ENCODE data around the gene ULK1.

The ULK1 gene

GRCh38 chr12:131900397-131900796, 6.0 kb downstream of the ULK1 start:
- H3K4me3 ChIP-seq (ENCODE audit: low read depth, low read length): no peak overlapping the region
- TF ChIP-seq, protein P1, sequence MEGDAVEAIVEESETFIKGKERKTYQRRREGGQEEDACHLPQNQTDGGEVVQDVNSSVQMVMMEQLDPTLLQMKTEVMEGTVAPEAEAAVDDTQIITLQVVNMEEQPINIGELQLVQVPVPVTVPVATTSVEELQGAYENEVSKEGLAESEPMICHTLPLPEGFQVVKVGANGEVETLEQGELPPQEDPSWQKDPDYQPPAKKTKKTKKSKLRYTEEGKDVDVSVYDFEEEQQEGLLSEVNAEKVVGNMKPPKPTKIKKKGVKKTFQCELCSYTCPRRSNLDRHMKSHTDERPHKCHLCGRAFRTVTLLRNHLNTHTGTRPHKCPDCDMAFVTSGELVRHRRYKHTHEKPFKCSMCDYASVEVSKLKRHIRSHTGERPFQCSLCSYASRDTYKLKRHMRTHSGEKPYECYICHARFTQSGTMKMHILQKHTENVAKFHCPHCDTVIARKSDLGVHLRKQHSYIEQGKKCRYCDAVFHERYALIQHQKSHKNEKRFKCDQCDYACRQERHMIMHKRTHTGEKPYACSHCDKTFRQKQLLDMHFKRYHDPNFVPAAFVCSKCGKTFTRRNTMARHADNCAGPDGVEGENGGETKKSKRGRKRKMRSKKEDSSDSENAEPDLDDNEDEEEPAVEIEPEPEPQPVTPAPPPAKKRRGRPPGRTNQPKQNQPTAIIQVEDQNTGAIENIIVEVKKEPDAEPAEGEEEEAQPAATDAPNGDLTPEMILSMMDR (IDR thresholded peaks at IDR 0.05; ENCODE audit: low read depth, low read length): no peak
- in situ Hi-C loops (cut with HindIII; ENCODE audit: low sequenced_read_pairs): no loop called here
- no peak for DNase-seq (ENCODE audit: low read depth, low spot score)

DNA sequence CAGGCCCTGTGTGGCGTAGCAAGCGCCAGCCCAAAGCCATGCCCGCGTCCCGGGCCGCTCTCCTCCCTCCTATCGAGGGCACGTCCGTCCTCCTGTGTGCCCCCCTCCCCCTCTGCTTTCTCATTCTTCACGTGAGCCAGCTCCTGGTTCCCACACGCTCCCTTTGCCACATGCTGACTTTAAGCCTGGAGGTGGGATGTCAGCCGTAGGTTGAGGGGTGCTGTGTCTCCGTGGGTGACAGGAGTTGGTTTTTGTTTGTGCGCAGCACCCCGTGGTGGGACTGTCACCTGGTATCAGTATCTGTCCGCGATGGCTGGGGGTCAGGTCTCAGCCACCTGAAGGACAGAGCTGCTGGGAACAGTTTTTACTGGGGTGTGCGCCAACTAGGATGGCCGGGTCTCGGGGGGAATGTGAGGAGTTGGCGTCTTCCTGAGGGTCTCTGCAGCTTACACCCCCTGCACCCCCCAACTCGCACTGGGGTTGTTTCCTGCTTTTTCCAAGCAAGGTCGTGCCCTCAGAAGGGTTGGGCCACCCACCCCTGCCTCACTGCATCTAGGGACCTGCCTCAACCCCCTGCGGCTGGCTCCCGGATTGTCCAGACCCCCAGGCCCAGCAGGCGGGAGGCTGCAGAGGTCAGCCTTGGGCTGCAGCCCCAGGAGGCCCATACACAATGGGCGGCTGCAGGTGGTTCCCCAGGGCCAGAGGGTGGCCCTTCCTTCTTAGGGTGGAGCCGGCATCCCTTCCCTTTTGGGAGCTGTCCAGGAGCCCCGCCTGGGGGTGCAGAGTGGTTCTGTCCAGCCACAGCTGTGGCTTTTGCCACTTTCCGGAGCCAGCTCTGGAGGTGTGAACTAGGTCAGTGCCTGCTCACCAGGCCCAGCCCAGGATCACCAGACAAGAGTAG, 7.3 kb downstream of the ULK1 start:
- TF ChIP-seq, protein P1 (IDR thresholded peaks at IDR 0.05; ENCODE audit: low read depth, low read length): no peak
- H3K4me3 ChIP-seq (ENCODE audit: low read depth, low read length): no peak overlapping the region
- in situ Hi-C loops (cut with HindIII; ENCODE audit: low sequenced_read_pairs): no loop called here
- DNase-seq (ENCODE audit: low read depth, low spot score): no peak

DNA sequence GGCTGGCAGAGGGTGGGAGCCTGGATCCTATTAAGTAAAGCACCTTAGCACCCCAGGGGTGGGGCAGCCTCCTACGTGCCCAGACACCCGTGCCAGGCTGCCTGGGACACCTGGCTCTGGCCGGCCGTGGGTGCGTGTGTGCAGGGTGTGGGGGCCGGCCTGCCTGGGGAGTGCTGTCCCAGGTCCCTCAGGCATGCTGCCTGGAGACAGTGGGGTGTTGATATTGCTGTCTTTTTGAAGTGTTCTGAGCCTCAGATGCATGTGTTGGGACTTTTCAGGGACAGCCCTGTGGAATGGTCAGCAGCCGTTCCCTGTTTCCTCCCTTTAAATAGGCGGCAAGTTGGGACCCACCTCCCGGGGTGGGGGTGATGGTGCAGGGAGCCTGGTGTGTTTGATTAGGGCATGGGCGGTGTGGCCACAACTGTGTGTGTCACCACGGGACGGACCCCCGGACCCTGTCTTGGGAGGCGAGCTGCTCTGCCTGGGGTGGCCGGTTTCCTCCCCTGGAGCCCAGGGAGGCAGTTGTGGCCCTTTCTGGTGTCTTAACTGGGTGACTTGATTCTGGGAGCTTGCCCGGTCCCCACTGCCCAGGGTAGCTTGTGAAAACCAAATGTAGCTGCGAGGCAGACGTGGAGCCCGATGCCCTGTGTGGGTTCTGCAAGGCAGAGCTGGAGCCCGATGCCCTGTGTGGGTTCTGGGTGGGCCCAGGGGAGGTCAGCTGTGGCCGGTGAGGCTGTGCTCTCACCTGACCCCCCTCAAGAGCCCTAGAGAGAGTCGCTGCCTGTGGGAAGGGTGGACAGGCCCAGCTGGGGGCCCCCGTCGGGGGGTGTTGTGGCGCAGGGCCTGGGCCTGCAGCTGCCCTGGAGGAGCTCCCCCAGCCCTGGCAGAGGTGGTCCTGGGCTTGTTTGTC, 8.2 kb downstream of the ULK1 start:
- DNase-seq (ENCODE audit: low read depth, low spot score): no peak
- in situ Hi-C loops (cut with HindIII; ENCODE audit: low sequenced_read_pairs): no loop called here
- TF ChIP-seq, protein P1 (IDR thresholded peaks at IDR 0.05; ENCODE audit: low read depth, low read length): no peak
- no peak overlapping the region for H3K4me3 ChIP-seq (ENCODE audit: low read depth, low read length)

- in situ Hi-C loops (cut with HindIII; ENCODE audit: low sequenced_read_pairs): no loop called here
- no peak for DNase-seq (ENCODE audit: low read depth, low spot score)
- TF ChIP-seq, protein P1 (IDR thresholded peaks at IDR 0.05; ENCODE audit: low read depth, low read length): no peak
- no peak overlapping the region for H3K4me3 ChIP-seq (ENCODE audit: low read depth, low read length)
Observed at GRCh38 chr12:131903270-131904255, 9.1 kb downstream of the ULK1 start.

- TF ChIP-seq, protein P1 (IDR thresholded peaks at IDR 0.05; ENCODE audit: low read depth, low read length): no peak
- in situ Hi-C loops (cut with HindIII; ENCODE audit: low sequenced_read_pairs): no loop called here
- no peak overlapping the region for H3K4me3 ChIP-seq (ENCODE audit: low read depth, low read length)
- DNase-seq (ENCODE audit: low read depth, low spot score): no peak
Observed at GRCh38 chr12:131904346-131904745, 9.9 kb downstream of the ULK1 start.
